Measurements from ENCODE around the gene USH1C.

USH1C gene

GRCh38 chr11:17462940-17463339 is 81.3 kb downstream of the USH1C start:
- DNase-seq: no peak

GRCh38 chr11:17460406-17460805 is 83.8 kb downstream of the USH1C start:
- DNase-seq: no peak

- DNase-seq: no peak
Observed at GRCh38 chr11:17459236-17459896, 84.8 kb downstream of the USH1C start.

- DNase-seq: no peak
Observed at GRCh38 chr11:17458268-17458667, 85.9 kb downstream of the USH1C start.

- DNase-seq: no peak
Observed at GRCh38 chr11:17457396-17458173, 86.6 kb downstream of the USH1C start.

GRCh38 chr11:17452668-17453067 is 91.5 kb downstream of the USH1C start:
- no peak for DNase-seq

GRCh38 chr11:17449158-17449557 is 95.1 kb downstream of the USH1C start:
- peak in 1 of 3 experiments; percentile 30 for DNase-seq

GRCh38 chr11:17446482-17446881 is 97.7 kb downstream of the USH1C start:
- DNase-seq: no peak

- no peak for DNase-seq
Observed at GRCh38 chr11:17445240-17445795, 98.9 kb downstream of the USH1C start.

GRCh38 chr11:17443926-17444690 is 100.1 kb downstream of the USH1C start:
- DNase-seq: peak in 2 of 3 experiments; percentile 8 to 64

Measured in NCI-H1417 (cell line).